IMR-90 (cell line): ENCODE results near the gene SMIM21. TPM values are rescaled to one million over a fixed set of nuclear protein-coding genes. Genes with fewer than 3 reads are reported as not detected.

Source experiments
- ATAC-seq: fragments of 200-7000 bp; cut with Tn5 transposase; 2 replicates; pipeline ENCODE4 v1.9.1; 2020; ENCODE audit warnings: low read depth, mild to moderate bottlenecking, moderate library complexity
- BruUV-seq: library from RNA; stranded (reverse); fragments of 400-500 nt; replicated peaks from 2 replicates; lab custom pipeline; 2021; lab: Mats Ljungman, UMichigan
- CTCF ChIA-PET: fragments of 300-600 bp; formaldehyde crosslinking; extraction: SDS; loops from one replicate; lab custom pipeline; 2021; ENCODE audit warnings: antibody characterized with exemption; lab: Yijun Ruan, JAX
- POLR2A ChIA-PET: fragments of 300-600 bp; sonication (Branson Sonifier 250); formaldehyde crosslinking; loops from one replicate; lab custom pipeline; 2022; ENCODE audit warnings: antibody characterized with exemption; ENCODE audit not compliant: unreplicated experiment; lab: Charles Lee
- DNase-seq: peaks from one replicate; pipeline ENCODE4 v3.0.0; 2013
- H2AFZ ChIP-seq: replicated peaks from 2 replicates; pipeline ENCODE3; 2013; ENCODE audit warnings: low read length, mild to moderate bottlenecking; ENCODE audit not compliant: poor library complexity
- H2AK5ac ChIP-seq: 2 replicates; pipeline ENCODE4 v1.6.1; 2013; ENCODE audit warnings: low read depth, low read length, inconsistent platforms
- H2AK9ac ChIP-seq: replicated peaks from 2 replicates; pipeline ENCODE3; 2013; ENCODE audit warnings: mild to moderate bottlenecking, low read depth, low read length, moderate library complexity; ENCODE audit not compliant: poor library complexity
- H2BK120ac ChIP-seq: 2 replicates; pipeline ENCODE4 v1.6.1; 2013; ENCODE audit warnings: low read depth, low read length, inconsistent platforms
- H2BK15ac ChIP-seq: 3 replicates; pipeline ENCODE4 v1.6.1; 2013; ENCODE audit warnings: low read depth, low read length, inconsistent platforms
- H2BK20ac ChIP-seq: 2 replicates; pipeline ENCODE4 v1.6.1; 2013; ENCODE audit warnings: low read depth, mild to moderate bottlenecking, inconsistent platforms, low read length, moderate library complexity
- H2BK5ac ChIP-seq: 2 replicates; pipeline ENCODE4 v1.6.1; 2013; ENCODE audit warnings: mild to moderate bottlenecking, low read depth, low read length, inconsistent platforms; ENCODE audit not compliant: poor library complexity, severe bottlenecking
- H3K14ac ChIP-seq: replicated peaks from 2 replicates; pipeline ENCODE4 v1.6.1; 2013; ENCODE audit warnings: low read depth, low read length, inconsistent platforms
- H3K18ac ChIP-seq: 2 replicates; pipeline ENCODE4 v1.6.1; 2013; ENCODE audit warnings: low read depth, low read length, control low read depth
- H3K23ac ChIP-seq: 2 replicates; pipeline ENCODE4 v1.6.1; 2013; ENCODE audit warnings: low read depth, low read length, inconsistent platforms
- H3K27ac ChIP-seq: 2 replicates; pipeline ENCODE4 v1.5.1; 2013; ENCODE audit warnings: mild to moderate bottlenecking, control low read depth, low read length; ENCODE audit not compliant: insufficient read depth
- H3K27me3 ChIP-seq: 2 replicates; pipeline ENCODE4 v1.6.1; 2013; ENCODE audit warnings: low read length; ENCODE audit not compliant: control insufficient read depth, insufficient read depth
- H3K36me3 ChIP-seq: 2 replicates; pipeline ENCODE4 v1.6.1; 2013; ENCODE audit warnings: low read length, mixed read lengths; ENCODE audit not compliant: control insufficient read depth, insufficient read depth
- H3K4ac ChIP-seq: 2 replicates; pipeline ENCODE4 v1.6.1; 2013; ENCODE audit warnings: low read depth, low read length, inconsistent platforms
- H3K4me1 ChIP-seq: 2 replicates; pipeline ENCODE4 v1.6.1; 2013; ENCODE audit warnings: low read length, mixed read lengths; ENCODE audit not compliant: control insufficient read depth, insufficient read depth
- H3K4me2 ChIP-seq: 2 replicates; pipeline ENCODE4 v1.6.1; 2013; ENCODE audit warnings: low read depth, mild to moderate bottlenecking, control low read depth, low read length, moderate library complexity
- H3K4me3 ChIP-seq: 2 replicates; pipeline ENCODE4 v1.5.1; 2013; ENCODE audit warnings: low read depth, mild to moderate bottlenecking, control low read depth, low read length, moderate library complexity; ENCODE audit not compliant: insufficient read depth
- H3K56ac ChIP-seq: 2 replicates; pipeline ENCODE4 v1.6.1; 2013; ENCODE audit warnings: low read length, inconsistent platforms; ENCODE audit not compliant: insufficient read depth; ENCODE audit errors: extremely low read depth
- H3K79me1 ChIP-seq, 2 experiments: 2 replicates each; pipeline ENCODE4 v1.6.1; 2013; ENCODE audit warnings: low read length in 2 of 2, inconsistent platforms in 1 of 2, low read depth in 1 of 2
- H3K9ac ChIP-seq: 2 replicates; pipeline ENCODE4 v1.6.1; 2013; ENCODE audit warnings: low read depth, low read length, control low read depth
- H3K9me1 ChIP-seq: 2 replicates; pipeline ENCODE4 v1.6.1; 2013; ENCODE audit warnings: low read length, inconsistent platforms; ENCODE audit not compliant: insufficient read depth
- H3K9me3 ChIP-seq: 2 replicates; pipeline ENCODE4 v1.6.1; 2013; ENCODE audit warnings: low read length; ENCODE audit not compliant: control insufficient read depth, insufficient read depth
- H4K20me1 ChIP-seq: 2 replicates; pipeline ENCODE4 v1.6.1; 2013; ENCODE audit warnings: low read length, inconsistent platforms; ENCODE audit not compliant: insufficient read depth
- H4K5ac ChIP-seq: 2 replicates; pipeline ENCODE4 v1.6.1; 2013; ENCODE audit warnings: mild to moderate bottlenecking, low read depth, low read length, control low read depth
- H4K8ac ChIP-seq, 2 experiments: 2 replicates each; pipeline ENCODE4 v1.6.1; 2013; ENCODE audit warnings: low read depth in 2 of 2, low read length in 2 of 2, control low read depth in 1 of 2, inconsistent platforms in 1 of 2
- H4K91ac ChIP-seq: 2 replicates; pipeline ENCODE4 v1.6.1; 2013; ENCODE audit warnings: low read depth, low read length, inconsistent platforms; ENCODE audit not compliant: insufficient read depth
- BHLHE40 ChIP-seq: fragments of 150-350 bp; IDR thresholded peaks from 2 replicates; pipeline ENCODE4 v1.6.1; 2016; ENCODE audit warnings: mild to moderate bottlenecking, low read depth, low read length
- CEBPB ChIP-seq: IDR thresholded peaks from 2 replicates; pipeline ENCODE4 v1.6.1; 2012; ENCODE audit warnings: low read depth, low read length, improper control_type of control experiment
- FOS ChIP-seq: fragments of 150-350 bp; IDR thresholded peaks from 2 replicates; pipeline ENCODE4 v1.6.1; 2016; ENCODE audit warnings: low read depth, low read length
- MAFK ChIP-seq: IDR thresholded peaks from 2 replicates; pipeline ENCODE4 v1.6.1; 2012; ENCODE audit warnings: low read depth, low read length, improper control_type of control experiment
- MAZ ChIP-seq: IDR thresholded peaks from 2 replicates; pipeline ENCODE4 v1.6.1; 2012; ENCODE audit warnings: low read depth, mild to moderate bottlenecking, low read length, improper control_type of control experiment, moderate library complexity, borderline replicate concordance
- MXI1 ChIP-seq: IDR thresholded peaks from 2 replicates; pipeline ENCODE4 v1.6.1; 2012; ENCODE audit warnings: low read depth, mild to moderate bottlenecking, low read length, moderate library complexity, borderline replicate concordance
- NFE2L2 ChIP-seq: fragments of 150-350 bp; IDR thresholded peaks from 2 replicates; pipeline ENCODE4 v1.6.1; 2016; ENCODE audit warnings: low read depth, mild to moderate bottlenecking, low read length
- POLR2A ChIP-seq: IDR thresholded peaks from 2 replicates; pipeline ENCODE4 v1.6.1; 2012; ENCODE audit warnings: mild to moderate bottlenecking, low read depth, low read length
- RAD21 ChIP-seq: IDR thresholded peaks from 2 replicates; pipeline ENCODE4 v1.6.1; 2012; ENCODE audit warnings: low read length, improper control_type of control experiment
- RCOR1 ChIP-seq: IDR thresholded peaks from 2 replicates; pipeline ENCODE4 v1.6.1; 2012; ENCODE audit warnings: mild to moderate bottlenecking, low read length, improper control_type of control experiment; ENCODE audit not compliant: insufficient replicate concordance
- RFX5 ChIP-seq: IDR thresholded peaks from 2 replicates; pipeline ENCODE4 v1.8.0; 2012; ENCODE audit warnings: low read depth, mild to moderate bottlenecking, low read length, moderate library complexity
- SMC3 ChIP-seq: fragments of 150-350 bp; IDR thresholded peaks from 2 replicates; pipeline ENCODE4 v1.6.1; 2016; ENCODE audit warnings: low read depth, mild to moderate bottlenecking, antibody characterized with exemption, low read length, moderate library complexity
- WGBS, 2 experiments: methylation state at CpG; one replicate each; pipeline versions ENCODE4 v1.1.5 to v1.1.7; 2013; ENCODE audit warnings: missing lambda C conversion rate in 2 of 2; ENCODE audit not compliant: insufficient read length in 1 of 2; ENCODE audit errors: extremely low coverage in 2 of 2; 5-methylcytosine and 5-hydroxymethylcytosine counted together
- dilution Hi-C: fragments of 300-500 bp; cut with HindIII; formaldehyde crosslinking; loops from one replicate; pipeline ENCODE4 v1.14.3; 2018; ENCODE audit warnings: low sequenced_read_pairs; ENCODE audit not compliant: unreplicated experiment
- in situ Hi-C: fragments of 300-500 bp; cut with MboI; formaldehyde crosslinking; loops from 3 replicates; pipeline ENCODE4 v1.14.3; 2019; ENCODE audit warnings: low sequenced_read_pairs, inconsistent platforms, mixed read lengths
- intact Hi-C: fragments of 100-400 bp; cut with micrococcal nuclease; formaldehyde crosslinking; loops from 2 replicates; pipeline ENCODE4 v1.10.0; 2022
- polyA plus RNA-seq, 3 experiments: library from polyadenylated mRNA; depleted of rRNA; stranded (reverse); fragments of >200 nt; gene quantifications; 2 replicates each; pipeline ENCODE4 v1.2.3, GENCODE V29; 2012; ENCODE audit warnings: low replicate concordance in 1 of 3
- total RNA-seq: library from RNA; depleted of rRNA; stranded (reverse); fragments of >200 nt; gene quantifications from 2 replicates; pipeline ENCODE4 v1.2.3, GENCODE V29; 2012
- TF ChIP-seq, protein P1 (sequence below): fragments of 150-350 bp; IDR thresholded peaks from 2 replicates; pipeline ENCODE4 v1.6.1; 2017; ENCODE audit warnings: mild to moderate bottlenecking, antibody characterized with exemption, low read length, low read depth

The SMIM21 gene
- total and polyA plus RNA-seq, 2 of the 4 experiments (the other 2 are of a cell fraction) = not detected

DNA sequence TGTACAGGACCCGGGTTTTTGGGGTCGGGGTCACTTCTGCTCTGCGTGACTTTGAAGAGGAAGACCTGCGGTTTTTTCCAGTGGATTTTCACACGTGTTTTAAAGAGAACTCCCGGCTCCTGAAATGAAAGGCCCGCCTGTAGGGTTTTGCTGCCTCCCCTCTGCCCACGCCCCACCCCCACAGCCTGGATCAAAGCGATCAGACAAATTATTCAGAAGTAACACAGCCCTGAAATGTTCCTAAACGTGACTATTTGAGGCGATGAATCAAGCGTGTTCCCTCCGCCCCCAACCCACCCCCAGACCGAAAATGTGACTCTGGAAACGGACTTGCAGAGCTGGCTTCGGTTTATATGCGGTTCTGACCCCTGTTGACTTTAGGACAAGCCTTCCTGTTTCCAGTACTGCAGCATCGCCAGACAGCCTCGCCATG is 28.7 kb upstream of the SMIM21 start:
- DNase-seq = no peak
- Histone ChIP-seq H4K20me1 (no peaks in the 10 kb centered on the region), H3K9me1 (no peaks in the 10 kb centered on the region), H2BK15ac (no peak overlapping the region), H3K9me3 (no peaks in the 10 kb centered on the region), H4K5ac (no peak overlapping the region), H3K4me1 (peaks cover 4% of the 10 kb centered on the region; the same call in 1 of the 2 replicates), H3K27ac (no peak overlapping the region), H3K36me3 (no peaks in the 10 kb centered on the region), H2BK5ac (no peak overlapping the region), H3K14ac (no peak overlapping the region), H3K27me3 (no peaks in the 10 kb centered on the region), H4K8ac (0 out of 4 replicates have a peak overlapping the region, but pooled peaks of 1 of the 2 experiments have one; percentile 17), H3K4ac (no peak overlapping the region), H2BK20ac (no peak overlapping the region), H2AK5ac (no peak overlapping the region), H3K79me1 (no peaks in the 10 kb centered on the region), H2BK120ac (0 out of 2 replicates have a peak overlapping the region, but pooled peaks have one; percentile 16), H3K4me2 (peak overlapping the region; percentile 78; the same call in 1 of the 2 replicates), H4K91ac (no peak overlapping the region), H3K9ac (no peak overlapping the region), H3K56ac (no peak overlapping the region), H3K18ac (no peak overlapping the region), H3K23ac (0 out of 2 replicates have a peak overlapping the region, but pooled peaks have one; percentile 53), H2AFZ (peak overlapping the region; percentile 85), H2AK9ac (no peak overlapping the region), H3K4me3 (no peak overlapping the region; the same call in 1 of the 2 replicates)
- no TSS peak for BruUV-seq
- TF ChIP-seq RFX5 = no peak
- no peak for TF ChIP-seq MAZ
- no peak for TF ChIP-seq FOS
- no peak for TF ChIP-seq RCOR1
- TF ChIP-seq, protein P1, sequence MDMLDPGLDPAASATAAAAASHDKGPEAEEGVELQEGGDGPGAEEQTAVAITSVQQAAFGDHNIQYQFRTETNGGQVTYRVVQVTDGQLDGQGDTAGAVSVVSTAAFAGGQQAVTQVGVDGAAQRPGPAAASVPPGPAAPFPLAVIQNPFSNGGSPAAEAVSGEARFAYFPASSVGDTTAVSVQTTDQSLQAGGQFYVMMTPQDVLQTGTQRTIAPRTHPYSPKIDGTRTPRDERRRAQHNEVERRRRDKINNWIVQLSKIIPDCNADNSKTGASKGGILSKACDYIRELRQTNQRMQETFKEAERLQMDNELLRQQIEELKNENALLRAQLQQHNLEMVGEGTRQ = no peak
- TF ChIP-seq POLR2A = no peak
- TF ChIP-seq BHLHE40 = no peak
- TF ChIP-seq RAD21 = no peak
- no peak for TF ChIP-seq SMC3
- TF ChIP-seq NFE2L2 = no peak
- no peak for TF ChIP-seq MAFK
- no peak for TF ChIP-seq MXI1
- no peak for TF ChIP-seq CEBPB
- dilution Hi-C loops = no loop called here
- ATAC-seq = no peak
- CTCF ChIA-PET = no interaction called here
- intact Hi-C loops = no loop called here
- POLR2A ChIA-PET = interaction anchor here (0.6 kb wide), 1 partner anchor 633 kb away, joined by 6 read pairs; no protein-coding TSS in a partner anchor
- in situ Hi-C loops = no loop called here
- WGBS, 2 experiments = 19% methylated on average over 8 of the region's 19 CpGs; no CpG with 5 or more reads in 1 of the 2 experiments
